GM12892 (cell line): Measurements from ENCODE around the gene C1QA.

ENCODE experiments used
- POLR2A ChIP-seq: IDR thresholded peaks from 2 replicates; pipeline ENCODE4 v1.6.1; 2011; ENCODE audit warnings: low read depth, low read length, control low read depth
- POLR2AphosphoS5 ChIP-seq: IDR thresholded peaks from 2 replicates; pipeline ENCODE4 v1.6.1; 2011; ENCODE audit warnings: low read depth, low read length, control low read depth

GRCh38 chr1:22600817-22601605, 35.4 kb upstream of the C1QA start:
- TF ChIP-seq POLR2A (no peak), POLR2AphosphoS5 (no peak)
